UCSD-AML1 (cell line): ENCODE measurements around the gene ZNF248.
"Not testable (repeated sequence)": the region's sequence is repeated elsewhere in the genome, so short reads cannot be mapped to it uniquely, and the experiment has no call there.

ENCODE experiments used
- DNase-seq: peaks from one replicate; lab custom pipeline; 2025; ENCODE audit not compliant: unreplicated experiment; lab: John Stamatoyannopoulos, UW

ZNF248 gene

DNA sequence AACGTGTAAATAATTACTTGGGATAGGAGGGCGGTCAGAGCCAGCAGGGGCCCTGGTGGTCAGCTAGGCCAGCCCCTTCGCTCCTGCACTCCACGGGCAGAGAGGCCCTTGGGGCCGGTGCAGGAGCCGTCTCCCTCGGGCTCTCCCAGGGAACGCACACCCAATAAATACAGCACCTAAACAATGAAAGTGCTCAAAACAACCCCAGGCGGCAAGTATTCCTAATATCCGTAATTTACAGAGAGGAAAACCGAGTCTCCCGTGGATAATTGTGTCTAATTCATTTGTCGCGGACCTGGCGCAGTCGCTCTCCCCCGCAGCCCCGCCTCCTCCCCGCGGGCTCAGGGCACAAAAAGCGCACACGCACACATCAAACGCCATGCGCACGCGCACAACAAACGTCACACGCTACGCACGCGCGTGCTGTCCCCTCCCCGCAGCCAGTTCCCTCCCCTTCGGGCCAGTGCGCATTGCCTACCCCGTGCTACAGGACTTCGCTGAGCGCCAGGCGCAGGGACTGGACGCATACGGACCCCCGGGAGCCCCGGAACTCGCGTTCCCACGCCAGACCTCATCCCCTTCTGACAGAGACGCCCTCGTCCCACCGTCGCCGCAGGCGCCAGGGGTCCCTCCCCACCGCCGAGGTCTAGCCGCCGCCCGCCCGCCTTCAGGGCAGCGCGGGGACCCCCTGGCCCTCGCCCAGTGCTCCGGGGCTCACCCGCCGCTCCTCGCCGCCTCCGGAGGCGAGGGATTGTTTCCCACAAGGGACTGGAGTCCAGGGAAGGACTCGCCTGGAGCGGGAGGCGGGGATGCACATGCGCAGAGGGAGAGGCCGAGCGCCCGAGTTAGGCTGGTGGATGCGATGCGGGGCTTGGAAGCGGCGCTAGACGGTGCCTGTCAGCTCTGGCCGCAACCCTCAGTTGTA is at the start of gene ZNF248:
TSS of gene ZNF248 (minus strand) at position 324 of the 925 bp plus-strand sequence. CDS start 1,300 bp downstream, outside the sequence.
- DNase-seq, result peak; percentile 97

DNA sequence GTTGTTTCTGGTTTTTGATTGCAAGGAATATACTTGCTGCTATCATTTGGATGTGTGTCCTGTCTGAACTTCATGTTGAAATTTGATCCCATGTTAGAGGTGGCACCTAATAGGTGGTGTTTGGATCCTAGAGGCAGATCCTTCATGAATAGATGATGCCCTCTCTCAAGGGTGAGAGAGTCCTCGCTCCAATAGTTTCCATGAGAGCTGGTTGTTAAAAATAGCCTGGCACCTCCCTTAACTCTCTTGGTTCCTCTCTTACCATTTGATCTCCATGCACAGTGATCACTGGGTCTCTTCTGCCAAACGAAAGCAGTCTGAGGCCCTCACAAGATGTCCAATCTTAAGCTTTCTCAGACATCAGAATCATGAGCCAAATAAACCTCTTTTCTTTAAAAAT is 49.0 kb upstream of the ZNF248 start:
- DNase-seq, result no peak

DNA sequence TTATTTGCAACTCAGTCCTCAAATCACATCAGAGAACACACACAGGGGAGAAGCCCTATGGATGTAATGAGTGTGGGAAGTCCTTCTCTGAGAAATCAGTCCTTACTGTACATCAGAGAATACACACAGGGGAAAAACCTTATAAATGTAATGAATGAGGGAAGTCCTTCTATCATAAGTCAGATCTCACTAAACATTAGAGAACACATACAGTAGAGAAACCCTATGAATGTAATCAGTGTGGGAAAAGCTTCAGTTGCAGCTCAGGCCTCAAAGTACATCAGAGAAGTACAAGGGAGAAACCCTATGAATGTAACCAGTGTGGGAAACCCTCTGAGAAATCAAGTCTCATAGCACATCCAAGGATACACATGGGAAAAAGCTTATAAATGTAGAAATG is 39.0 kb upstream of the ZNF248 start:
- no peak for DNase-seq

DNA sequence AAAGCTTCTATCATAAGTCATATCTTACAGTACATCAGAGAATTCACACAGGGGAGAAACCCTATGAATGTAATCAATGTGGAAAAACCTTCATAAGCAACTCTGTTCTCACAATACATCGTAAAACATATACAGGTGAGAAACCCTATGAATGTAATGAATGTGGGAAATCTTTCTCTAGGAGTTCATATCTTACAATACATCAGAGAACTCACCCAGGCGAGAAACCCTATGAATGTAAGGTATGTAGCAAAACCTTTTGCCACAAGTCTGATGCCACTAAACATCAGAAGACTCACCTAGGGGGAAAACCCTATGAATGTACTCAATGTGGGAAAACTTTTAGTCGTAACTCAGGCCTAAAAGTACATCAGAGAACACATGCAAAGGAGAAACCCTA is 38.3 kb upstream of the ZNF248 start:
- no peak for DNase-seq

DNA sequence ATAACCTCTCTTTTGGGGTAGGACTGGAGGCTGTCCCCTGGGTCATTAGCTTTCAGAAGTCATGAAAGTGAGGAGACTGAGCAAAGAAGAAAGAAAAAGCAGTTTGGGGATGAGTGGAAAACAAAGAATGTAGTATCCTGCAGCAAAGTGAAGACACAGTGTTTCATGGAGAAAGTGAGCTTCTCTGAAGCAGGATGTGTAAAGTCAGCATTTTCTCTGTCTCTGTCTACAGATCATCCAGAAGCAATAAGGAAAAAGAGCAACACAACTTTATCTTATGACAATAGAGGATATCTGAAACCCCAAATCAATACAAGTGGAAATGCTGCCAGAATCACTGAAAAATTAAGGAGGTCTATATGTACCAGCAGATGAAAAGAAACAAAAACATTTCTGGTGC is 28.4 kb upstream of the ZNF248 start:
- no peak for DNase-seq

DNA sequence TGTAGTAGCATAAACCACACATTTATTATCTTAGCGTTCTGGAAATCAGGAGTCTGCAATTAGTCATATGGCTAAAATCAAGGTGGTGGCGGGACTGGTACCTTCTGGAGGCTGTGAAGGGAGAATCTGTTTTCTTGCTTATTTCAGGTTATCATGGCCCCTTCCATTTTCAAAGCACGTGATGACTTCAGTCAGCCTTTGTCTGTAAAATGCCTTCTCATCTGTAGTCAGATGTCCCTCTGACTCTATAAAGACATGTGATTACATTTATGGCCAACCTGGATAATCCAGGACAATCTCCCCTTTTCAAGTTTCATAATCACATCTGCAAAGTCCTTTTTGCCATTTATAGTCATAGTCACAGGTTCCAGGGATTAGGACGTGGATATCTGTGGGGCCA is 15.5 kb upstream of the ZNF248 start:
- DNase-seq, result no peak

DNA sequence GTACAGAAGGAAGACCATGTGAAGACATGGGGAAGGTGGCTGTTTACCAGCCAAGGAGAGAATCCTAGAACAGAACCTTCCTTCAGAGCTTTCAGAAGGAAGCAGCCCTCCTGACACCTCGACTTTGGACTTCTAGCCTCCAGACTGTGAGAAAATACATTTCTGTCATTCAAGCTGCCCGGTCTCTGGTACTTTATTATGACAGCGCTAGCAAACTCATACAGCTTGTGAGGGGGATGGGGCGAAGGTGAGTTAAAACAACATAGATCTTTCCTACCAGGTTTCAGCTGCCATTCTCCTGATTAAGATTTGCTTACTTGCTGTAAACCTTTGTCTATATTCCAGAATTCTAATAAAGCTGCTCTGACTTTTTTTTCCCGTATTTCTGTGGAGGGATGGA is 14.9 kb upstream of the ZNF248 start:
- no peak for DNase-seq

DNA sequence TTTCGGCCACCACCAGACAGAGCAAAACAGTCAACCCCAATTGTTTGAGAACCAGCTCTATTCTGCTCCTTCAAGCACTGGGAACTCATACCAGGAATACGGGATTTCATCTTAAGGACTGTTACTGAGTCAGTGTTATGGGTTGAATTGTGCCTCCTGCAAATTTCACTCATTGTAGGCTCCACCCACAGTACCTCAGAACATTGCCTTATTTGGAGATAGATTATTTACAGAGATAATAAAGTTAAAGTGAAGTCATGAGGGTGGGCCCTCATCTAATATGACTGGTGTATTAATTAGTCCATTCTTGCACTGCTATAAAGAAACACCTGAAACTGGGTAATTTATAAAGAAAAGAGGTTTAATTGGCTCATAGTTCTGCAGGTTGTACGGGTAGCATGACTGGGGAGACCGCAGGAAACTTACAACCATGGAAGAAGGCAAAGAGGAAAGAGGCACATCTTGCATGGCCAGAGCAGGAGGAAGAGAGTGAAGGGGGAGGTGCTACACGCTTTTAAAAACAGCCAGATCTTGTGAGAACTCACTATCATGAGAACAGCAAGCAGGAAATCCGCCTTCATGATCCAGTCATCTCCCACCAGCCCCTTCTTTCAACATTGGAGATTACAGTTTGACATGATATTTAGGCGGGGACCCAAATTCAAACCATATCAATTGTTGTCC is 14.3 kb upstream of the ZNF248 start:
- no peak for DNase-seq

DNA sequence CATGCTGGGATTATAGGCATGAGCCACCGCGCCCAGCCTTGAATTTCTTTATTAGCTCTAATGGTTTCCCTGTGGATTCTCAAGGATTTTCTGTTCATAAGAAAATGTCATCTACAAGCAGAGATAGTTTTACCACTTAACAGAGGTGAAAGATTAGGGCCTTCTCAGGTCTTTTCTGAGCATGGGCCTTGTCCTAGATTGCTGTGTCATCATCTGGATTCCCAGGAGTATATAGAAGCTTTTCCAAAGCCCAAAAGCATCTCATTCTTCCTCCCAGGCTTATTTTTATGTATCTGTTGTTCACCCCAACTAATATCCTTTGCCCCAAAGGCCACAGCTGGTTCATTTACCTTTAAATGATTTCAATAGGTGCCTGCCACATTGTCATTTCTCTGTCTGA is 13.7 kb upstream of the ZNF248 start:
- DNase-seq, result no peak

DNA sequence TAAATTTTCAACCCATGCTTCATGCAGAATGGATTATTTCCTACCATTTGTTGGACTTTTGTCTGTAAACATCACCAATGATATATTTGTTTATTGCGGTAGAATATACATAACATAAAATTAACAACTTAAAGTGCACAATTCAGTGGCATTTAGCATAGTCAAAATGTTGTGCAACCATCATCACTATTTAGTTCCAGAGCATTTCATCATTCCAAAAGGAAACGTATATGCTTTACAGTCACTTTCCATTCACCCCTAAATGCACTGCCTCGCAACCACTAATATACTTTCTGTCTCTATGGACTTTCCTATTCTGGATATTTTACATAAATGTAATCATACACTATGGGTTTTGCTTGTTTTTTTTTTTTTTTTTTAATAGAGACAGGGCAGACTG is 11.4 kb upstream of the ZNF248 start:
- no peak for DNase-seq

DNA sequence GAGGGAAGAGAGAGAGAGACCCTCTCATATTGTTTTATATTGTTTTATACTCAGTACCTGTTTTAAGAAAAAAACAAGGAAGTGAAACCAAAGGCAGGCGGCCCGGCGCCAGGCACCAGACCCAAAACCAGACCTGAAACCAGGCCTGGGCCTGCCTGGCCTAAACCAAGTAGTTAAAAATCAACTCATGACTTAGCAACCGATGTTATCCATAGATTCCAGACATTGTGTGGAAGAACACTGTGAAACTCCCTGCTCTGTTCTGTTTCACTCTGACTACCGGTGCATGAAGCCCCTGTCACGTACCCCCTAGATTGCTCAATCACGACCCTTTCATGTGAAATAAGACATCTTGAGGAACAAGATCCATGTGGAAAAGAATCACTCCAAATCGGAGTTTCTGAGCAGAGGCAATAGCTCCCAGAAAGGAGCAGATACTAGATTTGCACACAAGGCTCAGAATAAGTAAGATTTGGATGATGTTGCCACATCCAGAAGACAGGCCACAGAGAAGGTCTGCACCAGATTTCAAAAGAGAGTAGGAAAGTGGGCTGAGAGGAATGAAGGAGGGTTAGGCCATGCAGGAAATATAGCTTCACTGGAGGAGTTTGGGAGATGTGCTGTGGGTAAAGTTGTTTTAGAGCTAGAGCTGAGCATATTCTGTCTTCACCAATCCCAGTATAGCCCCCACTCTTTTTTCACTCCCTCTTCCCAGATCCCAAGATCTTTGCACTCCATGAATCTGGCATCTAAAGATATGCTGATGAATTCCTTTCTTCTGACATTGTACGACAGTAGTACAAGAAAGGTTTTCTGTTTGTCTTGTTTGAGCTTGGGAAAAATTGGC is 8.8 kb upstream of the ZNF248 start:
- DNase-seq, result no peak

DNA sequence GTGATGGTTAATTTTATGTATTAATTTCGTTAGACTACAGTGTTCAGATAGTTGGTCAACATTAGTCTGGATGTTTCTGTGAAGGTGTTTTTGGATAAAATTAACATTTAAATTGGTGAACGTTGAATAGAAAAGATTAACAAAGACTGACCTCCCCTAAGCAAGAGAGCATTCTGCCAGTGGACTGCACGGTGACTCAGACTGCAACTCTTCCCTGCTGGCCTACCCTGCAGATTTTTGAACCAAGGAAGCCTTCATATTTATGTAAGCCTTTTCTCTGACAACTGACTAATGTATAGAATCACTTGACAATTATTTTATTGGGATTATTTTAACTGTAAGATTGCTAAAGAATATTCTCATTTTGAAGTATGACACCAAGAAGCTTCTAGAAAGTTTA is 7.9 kb upstream of the ZNF248 start:
- no peak for DNase-seq

DNA sequence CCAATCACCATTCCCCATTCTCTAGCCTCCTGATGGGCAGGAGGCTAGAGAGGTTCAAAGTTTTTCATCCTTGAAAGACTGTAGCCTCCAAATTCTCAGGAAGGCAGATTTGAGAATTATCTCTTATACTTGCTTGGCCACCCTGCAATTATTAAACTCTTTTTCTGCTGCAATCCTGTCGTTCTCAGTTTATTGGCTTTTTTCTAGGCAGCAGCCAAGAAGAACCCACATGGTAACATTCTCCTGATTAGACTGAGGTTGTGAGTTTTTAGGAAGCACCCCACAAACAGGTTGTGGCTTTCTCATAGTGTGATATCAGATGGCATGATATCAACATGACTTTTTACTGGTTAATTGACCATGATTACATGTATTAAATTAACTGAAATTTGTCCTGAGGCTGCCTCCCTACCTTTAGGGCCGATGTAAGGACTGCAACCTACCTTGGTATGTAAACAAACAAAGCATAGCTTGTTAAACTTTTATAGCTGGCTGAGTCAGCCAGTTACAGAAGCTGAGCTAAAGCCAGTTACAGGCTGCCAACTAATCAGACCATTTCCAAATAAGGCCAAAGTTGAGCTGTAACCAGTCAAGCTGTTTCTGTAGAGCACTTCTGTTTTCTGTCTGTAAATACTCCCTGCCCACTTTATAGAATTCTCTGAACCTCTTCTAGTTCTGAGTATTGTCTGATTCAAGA is 3.2 kb upstream of the ZNF248 start:
- DNase-seq, result no peak

DNA sequence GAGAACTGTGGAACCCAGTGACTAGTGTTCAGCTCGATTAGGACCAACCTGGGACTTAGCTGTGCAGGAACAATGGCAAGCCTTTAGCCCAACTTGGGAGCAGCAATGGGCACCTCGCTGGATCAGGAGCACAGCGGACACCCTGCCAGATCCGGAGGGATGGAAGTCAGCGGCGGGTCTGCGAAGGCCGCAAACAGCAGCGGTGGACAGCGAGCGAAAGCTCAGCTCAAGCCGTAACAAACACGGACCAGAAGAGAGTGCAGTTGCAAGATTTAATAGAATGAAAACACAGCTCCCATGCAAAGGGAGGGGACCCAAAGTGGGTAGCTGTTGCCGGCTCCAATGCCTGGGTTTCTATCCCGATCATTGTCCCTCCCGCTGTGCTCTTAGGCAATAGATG is 1.9 kb upstream of the ZNF248 start:
- DNase-seq, result not testable (repeated sequence)

DNA sequence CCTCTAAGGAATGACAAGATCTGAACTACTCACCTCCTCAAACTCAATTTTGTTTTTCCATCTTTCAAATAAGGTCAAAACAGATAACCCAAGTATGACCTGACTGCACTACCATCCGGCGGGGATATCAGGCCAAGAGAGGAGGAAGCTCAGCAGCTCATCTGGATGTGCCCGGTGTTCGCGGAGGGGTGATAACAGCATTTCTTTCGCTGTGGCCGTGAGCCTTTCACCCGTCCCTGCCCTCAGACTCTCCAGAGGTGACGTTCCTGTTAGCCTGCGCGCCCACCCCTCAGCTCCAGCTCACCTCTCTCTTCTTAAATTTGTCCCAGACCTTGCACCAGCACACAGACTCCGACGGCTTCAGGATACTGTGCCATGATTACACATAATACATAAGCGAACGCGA is 526 bp downstream of the ZNF248 start:
- no peak for DNase-seq

DNA sequence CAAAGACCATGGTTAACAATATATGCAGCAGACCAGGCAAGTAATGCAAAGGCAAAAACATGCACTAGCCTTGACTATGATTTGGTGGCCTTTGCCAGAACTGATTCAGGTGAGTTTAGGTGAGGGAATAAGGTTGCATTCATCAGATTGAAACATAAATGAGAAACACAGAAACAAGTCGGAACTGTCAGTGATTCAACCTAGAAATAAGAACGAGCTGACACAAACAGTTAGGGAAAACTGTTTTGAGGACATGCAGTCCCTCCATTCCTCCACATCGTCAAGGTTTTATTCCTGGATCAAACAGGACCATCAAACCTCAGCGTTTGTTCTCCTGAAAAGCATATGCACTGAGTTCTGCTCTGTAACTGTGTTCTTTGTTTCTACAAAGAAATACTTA is 1.8 kb downstream of the ZNF248 start:
- DNase-seq, result no peak

DNA sequence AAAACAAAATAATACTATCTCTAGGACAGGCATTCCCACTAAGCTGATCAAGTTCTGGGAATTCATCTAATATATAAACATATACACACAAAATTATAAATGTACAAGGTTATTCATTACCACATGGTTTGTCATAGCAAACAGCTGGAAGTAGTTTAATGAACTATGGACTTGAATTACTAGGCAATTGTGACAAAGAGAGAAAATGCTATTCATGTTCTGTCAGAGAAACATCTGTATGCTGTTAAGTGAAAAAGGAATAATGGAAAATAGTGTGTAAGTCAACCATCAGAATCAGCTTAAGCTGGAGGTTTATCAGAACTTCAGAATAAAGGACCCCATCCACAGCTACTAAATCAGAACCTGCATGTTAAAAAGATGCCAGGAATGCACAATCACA is 2.8 kb downstream of the ZNF248 start:
- DNase-seq, result no peak

DNA sequence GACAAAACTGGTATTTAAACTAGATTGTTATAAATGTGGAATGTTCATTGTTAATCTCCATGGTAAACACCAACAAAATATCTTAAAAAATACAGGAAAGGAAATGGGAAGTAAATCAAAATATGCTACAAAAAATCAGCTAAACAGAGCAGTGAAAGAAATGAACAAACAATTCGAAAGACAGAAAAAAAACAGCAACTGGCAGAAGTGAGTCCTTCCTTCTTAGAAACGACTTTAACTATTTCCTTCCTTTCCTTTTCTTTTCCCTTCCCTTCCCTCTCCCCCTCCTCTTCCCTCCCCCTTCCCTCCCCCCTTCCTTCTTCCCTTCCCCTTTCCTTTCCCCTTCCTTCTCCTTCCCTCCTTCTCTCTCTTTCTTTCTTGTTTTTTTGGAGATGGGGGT is 12.8 kb downstream of the ZNF248 start:
- DNase-seq, result no peak

DNA sequence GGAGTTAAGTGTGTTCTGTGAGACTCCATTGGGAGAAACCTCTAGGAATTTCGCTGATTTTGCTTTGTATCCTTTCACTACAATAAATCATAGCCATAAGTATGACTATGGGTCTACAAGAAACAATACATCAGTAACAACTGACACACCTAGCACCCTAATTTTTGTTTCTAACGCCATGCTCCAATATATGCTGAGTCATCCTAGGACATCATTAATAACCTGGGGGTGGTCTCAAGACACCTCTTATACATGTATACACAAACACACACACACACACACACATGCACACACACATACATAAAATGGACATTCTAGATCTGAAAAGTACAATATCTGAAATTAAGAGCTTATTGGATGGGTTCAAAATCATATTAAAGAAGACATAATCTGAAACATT is 18.2 kb downstream of the ZNF248 start:
- no peak for DNase-seq

DNA sequence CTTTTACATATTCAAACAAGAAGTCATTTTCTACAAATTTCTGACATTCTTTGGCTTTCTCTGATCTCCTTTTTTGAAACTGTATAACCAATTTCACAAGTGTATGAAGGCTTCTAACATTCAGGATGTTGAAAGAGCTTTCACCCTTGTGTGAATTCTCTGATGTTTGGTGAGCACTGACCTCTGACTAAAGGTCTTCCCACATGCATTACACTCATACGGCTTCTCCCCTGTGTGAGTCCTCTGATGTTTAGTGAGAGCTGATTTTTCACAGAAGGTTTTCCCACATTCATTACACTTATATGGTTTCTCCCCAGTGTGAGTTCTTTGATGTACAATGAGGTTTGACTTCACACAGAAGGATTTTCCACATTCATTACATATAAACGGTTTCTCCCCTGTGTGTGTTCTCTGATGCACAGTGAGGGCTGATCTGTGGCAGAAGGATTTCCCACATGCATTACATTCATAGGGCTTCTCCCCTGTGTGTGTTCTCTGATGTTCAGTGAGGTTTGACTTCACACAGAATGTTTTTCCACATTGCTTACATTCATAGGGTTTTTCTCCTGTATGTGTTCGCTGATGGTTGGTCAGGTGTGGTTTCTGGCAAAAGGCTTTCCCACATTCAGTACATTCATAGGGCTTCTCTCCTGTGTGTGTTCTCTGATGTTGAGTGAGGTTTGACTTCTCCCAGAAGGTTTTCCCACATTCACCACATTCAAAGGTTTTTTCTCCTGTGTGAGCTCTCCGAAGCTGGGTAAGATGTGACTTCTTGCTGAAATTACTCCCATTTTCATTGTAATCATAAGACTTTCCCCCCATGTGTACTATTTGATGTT is 25.7 kb downstream of the ZNF248 start:
- no peak for DNase-seq
